Measurements from ENCODE around the gene MAJIN.
"Not testable (repeated sequence)": the region's sequence is repeated elsewhere in the genome, so short reads cannot be mapped to it uniquely, and the experiment has no call there.

MAJIN gene, protein sequence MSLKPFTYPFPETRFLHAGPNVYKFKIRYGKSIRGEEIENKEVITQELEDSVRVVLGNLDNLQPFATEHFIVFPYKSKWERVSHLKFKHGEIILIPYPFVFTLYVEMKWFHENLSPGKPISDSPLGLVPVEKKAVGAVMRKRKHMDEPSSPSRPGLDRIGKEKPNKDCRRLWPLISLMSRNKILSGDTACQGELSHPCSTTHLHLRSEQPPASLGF

DNA sequence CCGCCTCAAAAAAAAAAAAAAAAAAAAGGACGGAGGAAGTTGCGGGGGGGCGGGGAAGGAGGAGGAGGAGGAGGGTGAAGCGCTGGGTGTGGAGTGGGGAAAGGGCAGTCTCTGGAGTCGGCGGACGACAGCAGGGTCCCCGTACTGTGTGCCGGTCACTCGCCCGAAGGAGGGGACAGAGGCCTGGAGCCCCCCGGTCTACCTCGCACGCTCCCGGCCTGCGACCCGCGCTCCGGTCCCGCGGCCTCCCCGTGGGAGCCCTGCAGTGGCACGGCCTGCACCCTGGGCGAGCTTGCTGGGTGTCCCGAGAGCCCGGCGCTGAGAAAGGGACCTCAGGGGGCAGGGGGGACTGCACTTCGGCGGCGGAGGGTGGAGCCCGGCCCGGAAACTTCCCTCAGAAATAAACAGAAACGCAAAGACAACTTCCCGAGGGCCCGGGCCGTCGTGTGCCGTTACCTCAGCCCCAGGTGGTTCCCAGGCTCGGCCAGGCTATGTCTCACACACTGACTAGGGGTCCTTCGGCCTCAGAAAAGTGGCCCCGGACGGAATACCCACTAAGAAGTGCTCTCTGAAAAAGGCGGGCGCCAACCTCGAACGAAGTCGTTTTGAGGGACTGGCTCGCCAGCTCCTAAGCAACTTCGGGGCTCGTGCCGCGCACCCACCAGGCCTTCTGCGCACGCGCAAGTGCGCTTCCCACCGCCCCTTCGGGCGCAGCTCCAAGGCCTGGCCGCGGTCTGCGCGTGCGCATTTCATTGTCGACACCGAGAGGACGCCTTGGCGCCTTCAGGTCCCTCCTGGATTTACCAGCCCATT lies at the start of gene MAJIN:
TSS of gene MAJIN (minus strand) at position 688 of the 813 bp plus-strand sequence. CDS start 12,703 bp downstream, outside the sequence.
- peak; percentile 61 for DNase-seq

DNA sequence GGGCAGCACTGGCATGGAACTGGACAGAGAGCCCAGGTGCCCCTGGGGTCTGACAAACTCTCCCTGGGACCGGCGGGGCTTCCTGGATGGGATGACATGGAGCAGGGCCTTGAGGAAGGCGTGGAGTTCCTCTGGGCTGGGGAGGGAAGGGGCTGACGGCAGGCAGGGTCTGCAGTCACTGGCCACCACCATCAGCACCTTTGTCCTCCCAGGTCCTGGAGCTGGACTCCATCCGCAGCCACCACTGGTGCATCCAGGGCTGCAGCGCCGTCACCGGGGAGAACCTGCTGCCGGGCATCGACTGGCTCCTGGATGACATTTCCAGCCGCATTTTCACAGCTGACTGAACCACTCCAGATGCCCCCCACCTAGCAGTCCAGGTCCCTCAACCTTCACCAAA lies 49.6 kb upstream of the MAJIN start:
- DNase-seq, result no peak

DNA sequence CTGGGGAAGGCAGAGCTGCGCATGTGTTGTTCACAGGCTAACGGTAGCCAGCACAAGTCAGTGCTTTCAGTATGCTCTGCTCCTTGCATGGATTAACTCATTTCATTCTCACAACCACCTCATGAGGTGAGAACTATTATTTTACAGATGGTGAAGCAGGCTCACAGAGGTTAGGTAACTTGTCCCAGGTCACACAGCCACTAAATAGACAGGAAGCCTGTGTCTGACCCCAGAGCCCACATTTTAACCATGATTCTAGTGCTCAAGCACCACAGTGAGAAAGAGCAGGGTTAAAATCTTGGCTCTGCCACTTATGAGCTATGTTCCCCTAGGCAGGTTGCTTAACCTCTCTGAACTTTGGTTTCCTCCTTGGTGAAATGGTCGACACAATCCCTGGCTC lies 49.1 kb upstream of the MAJIN start:
- DNase-seq, result no peak

DNA sequence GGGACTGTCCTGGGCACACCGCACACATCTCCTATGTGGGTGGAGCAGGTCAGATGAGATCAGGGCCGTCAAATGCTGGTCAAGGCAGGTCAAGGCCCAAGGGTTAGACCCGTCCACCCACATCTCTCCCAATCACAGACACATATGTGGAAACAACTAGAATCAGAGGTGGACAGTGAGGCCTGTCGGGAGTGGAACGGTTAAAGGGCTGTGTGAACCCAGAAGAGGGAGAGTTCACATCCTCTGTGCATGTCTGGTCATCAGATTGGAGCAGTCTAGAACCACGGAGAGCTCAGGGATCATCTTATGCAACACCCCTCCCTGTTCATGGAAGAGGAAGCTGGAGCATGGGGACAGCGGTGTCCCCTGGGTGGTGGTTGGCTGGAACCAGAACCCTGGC lies 47.9 kb upstream of the MAJIN start:
- no peak for DNase-seq

DNA sequence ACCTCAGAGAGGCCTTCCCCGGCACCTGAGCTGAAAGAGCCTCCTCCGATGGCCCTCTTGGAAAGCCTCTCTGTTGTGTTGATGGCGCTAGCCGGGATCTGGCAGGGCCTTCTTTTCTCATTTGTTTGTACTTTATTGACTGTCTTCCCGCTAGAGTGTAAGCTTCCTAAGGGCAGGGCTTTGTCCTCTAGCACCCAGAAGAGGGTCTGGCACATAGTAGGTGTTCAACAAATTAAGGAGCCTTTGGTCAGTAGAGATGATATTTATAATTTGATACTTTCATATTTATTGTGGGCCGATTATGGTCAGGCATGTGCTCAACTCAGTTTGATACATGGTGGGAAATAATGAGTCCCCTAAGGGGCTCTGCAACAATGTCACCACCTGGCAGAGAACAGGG lies 46.0 kb upstream of the MAJIN start:
- DNase-seq, result no peak

DNA sequence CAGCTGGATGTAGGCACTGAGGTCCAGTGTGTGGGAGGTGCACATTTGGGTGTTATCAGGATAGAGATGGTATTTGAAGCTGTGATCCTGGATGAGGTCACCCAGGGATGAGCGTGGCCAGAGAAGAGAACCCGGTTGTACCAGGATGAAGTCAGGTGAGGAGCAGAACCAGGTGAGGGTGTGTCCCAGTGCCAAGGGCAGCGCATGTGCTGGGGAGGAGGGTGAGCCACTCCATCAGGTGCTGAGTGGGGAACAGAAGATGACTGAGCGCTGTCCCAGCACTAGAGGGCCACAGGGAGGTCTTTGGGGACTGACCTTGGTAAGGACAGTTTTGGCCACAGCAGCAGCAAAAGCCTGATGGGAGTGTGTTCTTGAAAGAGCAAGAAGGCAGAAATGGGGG lies 44.8 kb upstream of the MAJIN start:
- DNase-seq, result no peak

DNA sequence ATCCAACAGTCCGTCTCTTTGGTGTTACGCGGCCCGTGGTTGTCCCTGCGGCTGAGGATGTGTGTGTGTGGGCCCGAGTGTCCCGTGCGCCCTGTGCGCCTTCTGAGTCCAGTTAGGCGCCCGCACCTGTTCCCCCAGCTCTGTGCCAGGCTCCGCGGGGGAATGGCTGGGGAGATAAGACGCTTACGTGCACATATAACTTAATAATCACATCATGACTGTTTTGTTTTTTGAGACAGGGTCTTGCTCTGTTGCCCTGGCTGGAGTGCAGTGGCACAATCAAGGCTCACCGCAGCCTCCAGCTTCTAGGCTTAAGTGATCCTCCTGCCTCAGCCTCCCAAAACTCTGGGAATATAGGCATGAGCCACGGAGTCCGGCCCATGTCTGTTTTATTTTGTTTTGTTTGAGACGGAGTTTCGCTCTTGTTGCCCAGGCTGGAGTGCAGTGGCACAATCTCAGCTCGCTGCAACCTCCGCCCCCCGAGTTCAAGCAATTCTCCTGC lies 42.9 kb upstream of the MAJIN start:
- no peak for DNase-seq

DNA sequence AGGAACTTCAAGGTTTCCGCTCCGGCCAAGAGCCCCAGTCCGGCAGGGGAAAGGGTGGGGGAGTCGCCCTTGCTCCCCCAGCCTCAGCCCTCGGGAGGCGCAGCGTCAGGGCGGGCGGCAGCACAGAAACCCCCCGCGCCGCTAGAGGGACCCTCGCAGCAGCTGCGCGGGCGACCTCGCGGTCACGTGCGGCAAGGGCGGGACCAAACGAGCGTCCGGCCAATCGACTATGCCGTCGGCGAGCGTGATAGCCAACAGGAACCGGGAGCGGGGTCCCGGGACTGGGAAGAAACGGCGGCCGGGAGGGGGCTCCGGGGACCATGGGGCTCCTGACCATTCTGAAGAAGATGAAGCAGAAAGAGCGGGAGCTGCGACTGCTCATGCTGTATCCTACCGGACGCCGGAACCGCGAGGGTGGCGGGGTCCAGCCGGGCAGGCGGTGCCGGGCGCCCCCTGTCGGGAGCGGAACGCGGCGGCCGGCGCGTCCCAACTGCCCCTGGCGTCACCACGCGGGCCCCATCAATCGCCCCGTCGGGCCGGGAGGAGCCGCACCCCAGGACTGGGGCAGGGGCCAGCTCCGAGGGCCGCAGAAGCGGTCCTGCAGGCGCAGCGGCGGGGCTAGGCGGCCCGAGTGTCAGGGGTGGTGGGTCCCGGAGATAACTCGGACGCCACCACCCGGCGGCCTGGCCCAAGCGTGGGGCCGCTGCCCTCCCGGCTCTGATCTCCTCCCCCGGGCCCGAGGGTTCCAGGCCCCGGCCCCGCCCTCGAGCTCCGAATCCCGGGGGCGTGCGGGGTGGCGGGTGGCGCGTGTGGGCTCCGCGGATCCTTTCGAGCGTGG lies 42.2 kb upstream of the MAJIN start, which contains the start of gene ARL2:
TSS of gene ARL2 (plus strand) at position 273 of the 838 bp plus-strand sequence. CDS start at position 321, 48 bp downstream.
- DNase-seq, result peak; percentile 88

DNA sequence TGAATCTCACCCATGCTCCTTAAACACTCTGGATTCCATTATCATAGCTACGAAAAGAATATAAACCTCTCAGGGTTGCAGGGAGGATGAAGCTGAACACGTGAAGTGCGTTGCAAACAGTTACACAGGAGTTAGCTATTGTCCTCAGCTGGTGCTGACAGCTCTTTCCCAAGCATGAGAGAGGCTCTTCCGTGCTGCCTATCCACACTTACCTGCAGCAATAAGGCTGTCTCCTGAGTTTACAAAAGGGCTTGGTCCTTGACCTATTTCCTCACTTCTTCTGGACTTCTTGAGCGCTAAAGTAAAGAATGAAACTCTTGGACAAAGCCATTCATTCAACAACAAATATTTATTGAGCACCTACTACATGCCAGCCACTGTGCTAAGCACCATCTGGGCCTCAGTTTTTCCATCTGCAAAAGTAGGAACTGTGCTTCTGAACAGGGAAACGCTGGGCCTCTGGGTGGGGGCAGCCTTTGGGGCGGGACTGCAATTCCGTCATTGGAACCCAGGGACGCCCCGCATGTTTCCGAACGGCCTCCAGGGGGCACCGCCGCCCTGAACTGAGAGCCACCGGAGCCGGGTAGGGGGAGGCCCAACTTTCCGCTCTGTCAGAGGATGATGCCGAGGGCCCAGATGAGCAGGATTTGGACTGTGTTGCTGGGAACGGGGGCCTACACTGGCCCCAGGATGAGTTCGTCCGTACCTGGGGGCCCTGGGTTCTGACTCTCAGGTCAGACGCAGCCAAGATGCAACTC lies 41.4 kb upstream of the MAJIN start:
- peak; percentile 85 for DNase-seq

DNA sequence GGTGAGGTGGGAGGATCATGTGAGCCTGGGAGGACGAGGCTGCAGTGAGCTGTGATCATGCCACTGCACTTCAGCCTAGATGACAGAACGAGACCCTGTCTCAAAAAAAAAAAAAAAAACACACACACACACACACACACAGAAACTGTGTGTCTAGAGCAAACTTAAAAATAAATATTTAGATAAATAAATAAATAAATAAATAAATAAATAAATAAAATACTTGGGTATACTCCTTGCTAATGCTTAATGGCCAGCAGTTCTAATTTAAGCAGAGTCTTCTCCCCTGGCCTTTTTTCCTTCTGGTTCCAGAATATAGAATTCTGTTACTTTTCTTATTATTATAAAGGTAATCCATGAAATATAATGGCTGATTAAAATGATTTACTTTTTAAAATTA lies 37.0 kb upstream of the MAJIN start:
- no peak for DNase-seq

DNA sequence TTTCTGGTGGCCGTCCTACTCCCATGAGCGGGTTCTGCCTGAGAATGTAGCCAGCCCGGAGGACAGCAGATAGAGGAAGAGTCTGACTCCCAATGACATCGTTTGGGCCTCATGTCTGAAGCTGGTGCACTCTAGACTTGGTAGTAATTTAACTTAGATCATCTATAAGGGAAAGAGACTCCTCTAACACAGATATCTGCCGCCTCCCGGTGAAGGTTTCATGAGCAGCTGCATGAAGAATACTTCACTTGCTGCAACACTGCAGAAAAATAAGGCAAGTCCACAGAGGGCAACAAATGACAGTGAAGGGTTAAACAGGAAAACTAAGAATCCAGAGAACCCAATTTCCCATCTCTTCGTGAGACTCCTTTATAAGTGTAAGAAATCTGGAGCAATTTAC lies 36.1 kb upstream of the MAJIN start:
- DNase-seq, result no peak

DNA sequence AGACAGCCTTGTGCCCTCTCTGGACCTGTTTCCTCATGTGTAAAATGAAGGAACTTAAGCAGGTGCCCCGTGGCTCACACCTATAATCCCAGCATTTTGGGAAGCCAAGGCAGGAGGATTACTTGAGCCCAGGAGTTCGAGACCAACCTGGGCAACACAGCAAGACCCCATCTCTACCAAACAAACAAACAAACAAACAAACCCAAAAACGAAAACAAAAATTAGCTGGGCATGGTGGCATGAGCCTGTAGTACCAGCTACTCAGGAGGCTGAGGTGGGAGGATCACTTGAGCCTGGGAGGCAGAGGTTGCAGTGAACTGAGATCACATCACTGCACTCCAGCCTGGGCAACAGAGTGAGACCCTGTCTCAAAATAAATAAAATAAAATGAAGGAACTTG lies 32.1 kb upstream of the MAJIN start:
- DNase-seq, result not testable (repeated sequence)

DNA sequence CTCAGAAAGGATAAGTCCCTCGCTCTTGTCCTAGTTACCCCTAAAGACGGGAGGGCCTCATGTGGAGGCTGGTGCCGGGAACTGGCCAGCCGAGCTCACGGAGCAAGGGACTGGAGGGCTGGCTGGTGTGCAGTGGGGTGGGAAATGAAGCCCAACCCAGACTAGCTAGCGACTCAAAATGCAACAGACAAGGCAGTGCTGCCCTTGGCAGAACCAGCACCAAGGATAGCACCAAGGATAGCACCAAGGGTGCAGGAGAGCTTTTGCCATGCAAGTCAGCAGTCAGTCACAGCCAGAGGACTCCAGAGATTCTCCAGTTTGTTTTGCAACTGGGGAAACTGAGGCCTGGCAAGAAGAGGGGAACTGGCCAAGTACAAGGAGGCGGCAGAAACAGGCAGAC lies 31.4 kb upstream of the MAJIN start:
- DNase-seq, result no peak

DNA sequence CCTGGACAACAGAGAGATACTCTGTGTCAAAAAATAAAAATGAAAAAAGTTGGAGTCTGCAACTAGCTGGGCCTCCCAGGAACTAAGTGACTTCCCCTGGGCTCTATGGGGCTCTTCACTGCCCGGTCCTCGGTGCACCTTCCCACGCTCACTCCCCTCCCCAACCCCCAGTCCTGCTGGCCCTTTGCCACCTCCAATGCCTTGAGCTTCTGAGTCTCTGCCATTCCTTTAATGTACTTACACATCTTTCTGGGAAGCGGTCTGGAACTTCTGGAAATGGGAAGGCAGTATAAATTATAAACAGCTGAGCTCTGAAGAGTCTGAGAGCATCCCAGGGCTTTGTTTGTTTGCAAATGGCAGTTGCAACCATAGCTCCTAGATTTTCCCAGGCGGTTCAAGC lies 30.8 kb upstream of the MAJIN start:
- no peak for DNase-seq

DNA sequence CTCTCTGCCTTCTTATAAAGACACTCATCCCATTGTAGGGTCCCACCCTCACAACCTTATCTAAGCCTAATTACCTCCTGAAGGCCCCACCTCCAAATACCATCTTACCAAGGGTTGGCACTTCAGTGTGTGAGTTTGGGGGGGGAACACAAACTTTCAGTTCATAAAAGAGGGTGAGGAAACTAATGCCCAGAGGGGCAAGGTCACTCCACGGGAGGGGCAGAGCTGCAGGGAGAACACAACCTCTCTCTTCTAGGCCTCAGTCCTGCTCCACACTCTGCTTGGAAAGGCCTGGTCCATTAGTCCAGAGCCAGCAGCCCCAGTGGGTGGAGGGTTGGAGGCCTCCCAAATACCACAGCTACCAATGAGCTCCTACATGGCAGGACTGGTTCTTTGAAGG lies 27.6 kb upstream of the MAJIN start:
- no peak for DNase-seq

DNA sequence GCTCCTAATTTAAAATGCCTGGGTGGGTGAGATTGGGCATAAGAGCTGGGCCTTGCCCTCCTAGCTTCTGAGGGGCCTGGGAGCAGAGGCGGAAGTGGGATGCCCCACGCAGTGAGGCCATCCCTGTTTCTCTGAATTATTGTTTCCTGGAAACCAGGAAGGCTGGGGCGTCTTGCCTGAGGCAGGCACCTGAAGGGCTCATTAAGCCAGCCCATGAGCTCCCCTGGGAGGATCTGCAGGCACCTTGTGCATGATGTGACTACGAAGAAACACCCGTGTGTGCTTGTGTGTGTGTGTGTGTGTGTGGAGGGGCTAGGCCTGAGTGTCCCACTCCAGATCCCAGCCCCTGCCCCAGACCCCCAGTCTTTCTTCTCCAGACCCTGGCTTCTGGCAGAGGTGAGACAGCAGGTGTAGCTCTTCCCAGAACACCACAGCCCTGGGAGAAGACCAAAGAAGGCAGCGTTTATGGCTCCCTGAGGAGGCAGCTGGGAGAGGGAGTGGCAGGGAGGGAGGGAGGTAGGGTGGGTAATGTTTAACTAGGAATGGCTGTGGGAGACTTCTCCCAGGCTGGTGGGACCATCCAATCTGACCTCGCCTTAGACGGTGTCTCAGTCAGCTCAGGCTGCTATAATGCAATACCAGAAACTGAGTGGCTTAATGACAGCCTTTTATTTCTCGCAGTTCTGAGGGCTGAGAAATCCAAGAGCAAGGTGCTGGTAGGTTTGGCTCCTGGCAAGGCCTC lies 27.0 kb upstream of the MAJIN start:
- DNase-seq, result no peak

DNA sequence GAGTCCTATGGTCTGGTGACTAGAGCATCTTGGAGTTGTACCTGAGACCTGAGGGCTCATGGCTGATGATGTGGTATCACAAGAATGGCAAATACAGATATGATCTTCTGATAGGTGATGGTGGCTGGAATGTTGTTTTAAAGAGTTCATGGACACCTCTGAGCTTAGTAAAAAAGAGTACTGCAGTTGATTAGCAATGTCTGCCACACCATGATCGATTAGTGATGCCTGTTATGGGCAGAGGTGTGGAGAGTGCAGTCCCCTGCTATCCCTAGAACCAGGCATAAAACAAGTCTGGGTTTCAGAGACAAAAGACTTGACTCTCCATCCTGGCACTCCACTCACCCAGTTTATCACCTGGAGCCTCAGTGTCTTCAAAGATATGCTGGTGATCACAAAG lies 26.2 kb upstream of the MAJIN start:
- DNase-seq, result no peak

DNA sequence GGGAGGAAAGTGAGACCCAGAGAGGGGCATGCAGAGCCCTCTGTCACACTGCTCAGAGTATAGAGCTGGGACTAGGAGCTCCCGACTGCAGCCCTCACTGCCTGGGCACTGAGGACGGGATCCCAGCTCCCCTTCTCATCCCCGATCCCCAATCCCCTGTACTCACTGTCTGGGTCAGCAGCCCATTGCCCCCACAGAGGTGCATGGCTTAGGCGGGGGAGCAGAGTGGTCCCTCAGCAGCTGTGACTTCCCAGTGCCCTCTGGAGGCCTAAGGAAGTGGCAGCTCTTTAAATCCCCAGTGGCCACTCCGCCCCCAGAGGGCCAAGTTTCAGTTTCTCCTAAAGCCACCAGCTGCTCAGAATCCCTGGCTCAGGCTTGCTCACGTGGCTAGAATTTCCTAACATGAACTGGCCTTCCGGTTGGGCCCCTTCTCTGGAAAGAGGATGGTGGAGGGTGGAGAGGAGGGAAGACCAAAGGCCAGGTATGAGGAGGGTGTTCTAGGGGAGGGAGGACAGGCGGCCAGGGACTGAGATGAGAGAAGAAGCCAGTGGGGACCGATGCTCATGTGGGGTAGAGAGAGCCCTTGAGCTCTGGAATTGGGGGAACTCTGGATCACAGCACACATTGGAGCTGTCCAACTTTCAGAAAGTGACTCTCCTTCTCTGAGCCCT lies 24.9 kb upstream of the MAJIN start, which contains the start of gene BATF2:
TSS of gene BATF2 (minus strand) at position 262 of the 671 bp plus-strand sequence. CDS start at position 205, 57 bp downstream.
- DNase-seq, result no peak

DNA sequence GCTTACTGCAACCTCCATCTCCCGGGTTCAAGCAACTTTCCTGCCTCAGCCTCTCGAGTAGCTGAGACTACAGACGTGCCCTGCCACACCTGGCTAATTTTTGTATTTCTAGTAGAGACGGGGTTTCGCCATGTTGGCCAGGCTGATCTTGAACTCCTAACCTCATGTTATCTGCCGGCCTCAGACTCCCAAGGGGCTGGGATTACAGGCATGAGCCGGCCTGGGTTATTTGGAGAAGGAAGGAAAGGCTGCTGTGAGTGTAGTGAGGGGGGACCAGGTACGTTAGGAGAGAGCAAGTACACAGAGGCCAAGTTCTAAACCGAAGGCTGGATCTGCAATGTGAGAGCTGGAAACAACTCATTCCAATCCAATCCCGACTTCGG lies 24.4 kb upstream of the MAJIN start:
- no peak for DNase-seq

DNA sequence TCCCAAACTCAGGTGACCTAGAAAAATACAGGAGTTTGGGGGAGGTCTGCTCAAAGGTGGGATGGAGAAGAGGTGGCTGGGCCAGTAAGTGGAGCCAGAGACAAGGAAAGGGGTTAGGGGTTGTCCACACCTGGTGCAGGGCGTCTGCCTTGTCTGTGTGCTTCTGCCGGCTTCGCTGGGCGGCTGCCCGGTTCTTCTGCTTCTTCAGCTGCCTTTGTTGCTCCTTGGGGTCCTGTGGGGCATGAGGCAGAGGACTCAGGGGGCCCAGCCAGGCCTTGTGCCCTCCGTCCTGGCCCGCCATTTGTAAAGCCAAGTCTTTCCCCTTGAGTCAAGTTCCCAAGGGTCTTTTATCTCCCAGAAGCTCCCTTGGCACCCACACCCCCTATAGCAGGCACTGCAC lies 22.4 kb upstream of the MAJIN start:
- DNase-seq, result no peak

All from T1000 (cell line).